ENCODE measurements around the gene ATXN7L1.

GRCh38 chr7:105674200-105674920 is 202.0 kb downstream of the ATXN7L1 start:
- TF ChIP-seq, protein P1, sequence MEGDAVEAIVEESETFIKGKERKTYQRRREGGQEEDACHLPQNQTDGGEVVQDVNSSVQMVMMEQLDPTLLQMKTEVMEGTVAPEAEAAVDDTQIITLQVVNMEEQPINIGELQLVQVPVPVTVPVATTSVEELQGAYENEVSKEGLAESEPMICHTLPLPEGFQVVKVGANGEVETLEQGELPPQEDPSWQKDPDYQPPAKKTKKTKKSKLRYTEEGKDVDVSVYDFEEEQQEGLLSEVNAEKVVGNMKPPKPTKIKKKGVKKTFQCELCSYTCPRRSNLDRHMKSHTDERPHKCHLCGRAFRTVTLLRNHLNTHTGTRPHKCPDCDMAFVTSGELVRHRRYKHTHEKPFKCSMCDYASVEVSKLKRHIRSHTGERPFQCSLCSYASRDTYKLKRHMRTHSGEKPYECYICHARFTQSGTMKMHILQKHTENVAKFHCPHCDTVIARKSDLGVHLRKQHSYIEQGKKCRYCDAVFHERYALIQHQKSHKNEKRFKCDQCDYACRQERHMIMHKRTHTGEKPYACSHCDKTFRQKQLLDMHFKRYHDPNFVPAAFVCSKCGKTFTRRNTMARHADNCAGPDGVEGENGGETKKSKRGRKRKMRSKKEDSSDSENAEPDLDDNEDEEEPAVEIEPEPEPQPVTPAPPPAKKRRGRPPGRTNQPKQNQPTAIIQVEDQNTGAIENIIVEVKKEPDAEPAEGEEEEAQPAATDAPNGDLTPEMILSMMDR (IDR thresholded peaks at IDR 0.05): no peak
- TF ChIP-seq POLR2AphosphoS5 (IDR thresholded peaks at IDR 0.05; ENCODE audit: insufficient read depth in 1 of 2, low read depth in 1 of 2): no peak
